IPS-15b (cell line): ENCODE data around the gene APBA1.

Experiments
- H3K27me3 ChIP-seq: one replicate; pipeline ENCODE4 v1.6.1; 2013; ENCODE audit warnings: low read length; ENCODE audit not compliant: control insufficient read depth, insufficient read depth
- H3K36me3 ChIP-seq: one replicate; pipeline ENCODE4 v1.6.1; 2013; ENCODE audit warnings: low read length; ENCODE audit not compliant: control insufficient read depth, insufficient read depth
- H3K4me1 ChIP-seq: one replicate; pipeline ENCODE4 v1.6.1; 2013; ENCODE audit warnings: mild to moderate bottlenecking, low read length; ENCODE audit not compliant: control insufficient read depth, insufficient read depth
- H3K4me3 ChIP-seq: one replicate; pipeline ENCODE4 v1.5.1; 2013; ENCODE audit warnings: low read depth, low read length
- H3K9ac ChIP-seq: one replicate; pipeline ENCODE4 v1.6.1; 2013; ENCODE audit warnings: low read depth, mild to moderate bottlenecking, low read length
- H3K9me3 ChIP-seq: one replicate; pipeline ENCODE4 v1.6.1; 2013; ENCODE audit warnings: mild to moderate bottlenecking, low read length; ENCODE audit not compliant: control insufficient read depth, insufficient read depth

APBA1 gene

DNA sequence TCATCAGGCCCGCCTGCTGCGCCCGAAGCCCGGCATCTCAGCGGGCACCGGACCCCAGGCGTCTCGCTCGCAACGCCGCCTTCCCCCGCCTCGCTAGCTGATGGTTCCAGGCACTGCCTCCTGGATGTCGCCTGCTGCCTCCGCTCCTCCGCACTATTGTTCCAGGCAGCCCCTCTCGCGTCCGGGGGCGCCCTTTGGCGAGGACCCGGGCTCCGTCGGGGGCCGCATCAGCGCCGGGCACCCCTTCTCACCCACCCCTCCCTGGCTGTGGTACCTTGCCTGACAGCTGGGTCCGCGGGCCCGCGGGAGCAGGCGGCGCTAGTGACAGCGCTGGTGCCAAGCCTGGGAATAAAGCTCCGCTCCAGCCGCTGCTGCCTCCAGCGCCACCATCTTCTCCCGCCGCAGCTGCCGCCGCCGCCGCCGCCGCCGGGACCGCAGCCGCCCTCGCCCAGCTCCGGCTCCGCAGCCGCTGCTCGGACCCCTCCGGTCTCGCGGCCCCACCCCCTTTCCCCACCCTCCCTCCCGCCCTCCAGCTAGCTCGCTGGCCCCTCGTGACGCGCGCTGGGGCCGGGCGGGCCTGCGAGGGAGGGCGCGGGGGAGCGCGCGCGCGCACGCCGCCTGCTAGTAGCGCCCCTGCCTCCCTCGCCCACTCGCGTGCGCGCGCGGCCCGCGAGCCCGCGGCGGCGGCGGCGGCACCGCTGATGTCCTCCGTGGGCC, at the start of gene APBA1:
Gene APBA1, minus strand, starts transcription at position 493 of the 717 bp plus-strand sequence.
- peaks cover 29% of the 10 kb centered on the region for H3K27me3 ChIP-seq
- H3K9ac ChIP-seq = peak within 1 kb of the TSS; percentile 38
- H3K4me1 ChIP-seq = peaks cover 7% of the 10 kb centered on the region
- peak within 1 kb of the TSS; percentile 64 for H3K4me3 ChIP-seq
- H3K9me3 ChIP-seq = no peaks in the 10 kb centered on the region
- H3K36me3 ChIP-seq = no peaks in the 10 kb centered on the region

DNA sequence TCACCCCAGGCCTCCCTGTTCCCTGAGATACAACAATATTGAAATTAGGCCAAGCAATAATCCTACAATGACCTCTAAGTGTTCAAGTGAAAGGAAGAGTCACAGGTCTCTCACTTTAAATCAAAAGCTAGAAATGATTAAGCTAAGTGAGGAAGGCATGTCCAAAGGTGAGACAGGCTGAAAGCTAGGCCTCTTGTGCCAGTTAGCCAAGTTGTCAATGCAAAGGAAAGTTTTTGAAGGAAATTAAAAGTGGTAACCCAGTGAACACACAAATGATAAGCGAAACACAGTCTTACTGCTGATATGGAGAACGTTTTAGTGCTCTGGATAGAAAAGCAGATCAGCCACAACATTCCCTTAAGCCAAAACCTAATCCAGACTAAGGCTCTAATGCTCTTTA, 47.8 kb upstream of the APBA1 start:
- H3K4me1 ChIP-seq = no peaks in the 10 kb centered on the region
- peaks cover 24% of the 10 kb centered on the region for H3K36me3 ChIP-seq
- H3K9ac ChIP-seq = no peak overlapping the region
- H3K4me3 ChIP-seq = no peak overlapping the region
- H3K27me3 ChIP-seq = no peaks in the 10 kb centered on the region
- no peaks in the 10 kb centered on the region for H3K9me3 ChIP-seq

GRCh38 chr9:69719367-69719766, 47.2 kb upstream of the APBA1 start:
- no peak overlapping the region for H3K4me3 ChIP-seq
- peaks cover 21% of the 10 kb centered on the region for H3K36me3 ChIP-seq
- H3K9me3 ChIP-seq = no peaks in the 10 kb centered on the region
- H3K27me3 ChIP-seq = no peaks in the 10 kb centered on the region
- H3K4me1 ChIP-seq = no peaks in the 10 kb centered on the region
- H3K9ac ChIP-seq = no peak overlapping the region

DNA sequence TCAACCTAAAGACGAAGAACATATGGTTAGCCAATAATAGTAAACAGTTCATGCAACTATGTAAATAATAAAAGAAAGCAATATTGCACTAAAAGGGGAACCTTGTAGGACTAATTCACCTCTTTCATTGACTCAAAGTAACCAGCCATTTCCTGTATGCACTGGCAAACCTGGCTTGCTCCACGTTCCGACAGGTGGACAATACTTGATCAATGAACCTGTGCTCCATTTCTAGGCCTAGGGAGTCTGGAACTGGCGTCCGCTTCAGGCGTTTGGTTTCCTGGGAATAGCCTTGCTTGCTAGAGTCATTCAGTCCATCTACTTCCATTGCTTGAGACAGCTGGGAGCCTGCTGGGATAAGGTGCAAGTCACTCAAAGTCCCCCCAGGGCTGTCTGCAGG, 46.0 kb upstream of the APBA1 start:
- H3K9me3 ChIP-seq = no peaks in the 10 kb centered on the region
- H3K4me3 ChIP-seq = no peak overlapping the region
- H3K9ac ChIP-seq = no peak overlapping the region
- H3K4me1 ChIP-seq = no peaks in the 10 kb centered on the region
- peaks cover 15% of the 10 kb centered on the region for H3K36me3 ChIP-seq
- H3K27me3 ChIP-seq = no peaks in the 10 kb centered on the region

DNA sequence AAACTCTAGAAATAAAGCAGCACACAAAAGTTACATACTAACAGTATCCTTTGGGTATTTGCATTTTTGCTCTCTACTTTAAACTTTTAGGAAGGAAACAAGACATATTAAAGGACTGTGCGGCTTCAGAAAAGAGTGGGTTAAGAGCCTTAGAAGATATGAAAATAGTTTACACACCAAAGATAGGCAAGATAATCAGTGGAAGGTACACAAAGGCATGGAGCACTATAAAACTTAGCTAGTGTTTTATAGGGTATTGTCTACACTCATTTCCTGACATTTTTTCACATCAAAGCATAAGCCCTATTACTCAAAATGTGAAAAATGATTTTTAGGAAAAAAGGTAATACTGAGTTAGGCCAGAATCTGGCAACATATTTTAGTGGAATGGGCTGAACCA, 43.7 kb upstream of the APBA1 start:
- Histone ChIP-seq H3K9me3 (no peaks in the 10 kb centered on the region), H3K9ac (no peak overlapping the region), H3K27me3 (no peaks in the 10 kb centered on the region), H3K4me1 (no peaks in the 10 kb centered on the region), H3K4me3 (no peak overlapping the region), H3K36me3 (peaks cover 11% of the 10 kb centered on the region)

DNA sequence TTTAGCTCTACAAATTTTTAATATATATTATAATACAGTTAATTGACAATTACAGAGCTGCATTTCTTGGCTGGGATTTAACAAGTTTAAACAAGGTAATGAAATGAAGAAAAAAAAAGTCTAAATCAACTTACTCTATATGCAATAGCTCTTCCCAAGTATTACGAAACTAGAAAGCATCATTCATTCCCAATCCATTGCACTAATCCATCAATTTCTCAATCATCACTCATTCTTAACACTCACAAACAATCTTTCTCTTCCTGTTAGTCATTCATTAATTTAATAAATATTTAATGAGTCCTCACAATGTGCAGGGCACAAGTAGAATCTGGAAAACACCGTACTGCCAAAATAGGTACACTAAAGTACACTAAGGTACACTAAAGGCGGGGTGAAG, 42.9 kb upstream of the APBA1 start:
- no peaks in the 10 kb centered on the region for H3K9me3 ChIP-seq
- H3K4me3 ChIP-seq = no peak overlapping the region
- H3K4me1 ChIP-seq = no peaks in the 10 kb centered on the region
- no peaks in the 10 kb centered on the region for H3K27me3 ChIP-seq
- H3K36me3 ChIP-seq = peaks cover 11% of the 10 kb centered on the region
- no peak overlapping the region for H3K9ac ChIP-seq

GRCh38 chr9:69697475-69697874, 25.3 kb upstream of the APBA1 start:
- Histone ChIP-seq H3K27me3 (no peaks in the 10 kb centered on the region), H3K4me3 (no peak overlapping the region), H3K4me1 (no peaks in the 10 kb centered on the region), H3K36me3 (no peaks in the 10 kb centered on the region), H3K9ac (no peak overlapping the region), H3K9me3 (no peaks in the 10 kb centered on the region)

DNA sequence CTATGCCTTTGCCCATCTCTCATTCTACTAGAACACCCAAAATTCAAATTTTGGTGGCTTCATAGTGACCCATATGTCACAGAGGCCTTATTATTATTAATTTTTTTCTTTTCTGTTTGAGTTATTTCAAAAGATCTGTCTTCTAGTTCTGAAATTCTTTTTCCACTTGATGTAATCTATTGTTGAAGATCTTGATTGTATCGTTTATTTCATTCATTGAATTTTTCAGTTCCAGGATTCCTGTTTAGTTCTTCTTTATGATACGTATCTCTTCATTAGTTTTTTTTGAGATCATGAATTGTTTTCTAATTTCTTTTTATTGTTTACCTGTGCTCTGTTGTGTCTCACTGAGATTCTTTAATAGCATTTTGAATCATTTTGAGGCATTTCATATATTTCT, 24.6 kb upstream of the APBA1 start:
- no peaks in the 10 kb centered on the region for H3K36me3 ChIP-seq
- H3K4me1 ChIP-seq = no peaks in the 10 kb centered on the region
- H3K4me3 ChIP-seq = no peak overlapping the region
- no peak overlapping the region for H3K9ac ChIP-seq
- H3K9me3 ChIP-seq = no peaks in the 10 kb centered on the region
- H3K27me3 ChIP-seq = no peaks in the 10 kb centered on the region

- H3K4me3 ChIP-seq = no peak overlapping the region
Observed at GRCh38 chr9:69689991-69690538, 17.9 kb upstream of the APBA1 start.

DNA sequence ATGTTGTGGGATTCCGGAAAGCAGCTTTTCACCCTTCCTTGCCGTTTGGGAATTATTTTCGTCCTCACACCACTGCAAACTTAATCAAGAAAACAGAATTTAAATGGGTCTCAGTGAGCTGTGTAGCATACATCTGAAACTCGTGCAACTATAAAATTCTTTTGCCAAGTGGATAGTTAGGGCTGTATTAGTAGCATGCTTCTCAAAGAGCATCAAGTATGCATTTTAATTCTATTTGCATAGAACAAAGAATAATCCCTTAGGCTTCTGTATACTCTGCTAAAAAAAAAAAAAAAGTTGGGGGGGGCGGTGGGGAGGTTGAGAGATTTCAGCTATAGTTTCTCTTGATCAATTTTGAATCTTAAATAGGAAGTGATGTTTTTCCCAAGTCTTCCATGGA, 11.8 kb upstream of the APBA1 start:
- H3K9ac ChIP-seq = no peak overlapping the region
- no peaks in the 10 kb centered on the region for H3K9me3 ChIP-seq
- H3K27me3 ChIP-seq = no peaks in the 10 kb centered on the region
- no peak overlapping the region for H3K4me3 ChIP-seq
- no peaks in the 10 kb centered on the region for H3K36me3 ChIP-seq
- H3K4me1 ChIP-seq = no peaks in the 10 kb centered on the region

More at GRCh38 chr9:69689991-69690538, 17.9 kb upstream of the APBA1 start:
- Histone ChIP-seq H3K4me1 (no peaks in the 10 kb centered on the region), H3K27me3 (no peaks in the 10 kb centered on the region), H3K9ac (no peak overlapping the region), H3K9me3 (no peaks in the 10 kb centered on the region), H3K36me3 (no peaks in the 10 kb centered on the region)

GRCh38 chr9:69678843-69679538, 6.8 kb upstream of the APBA1 start:
- no peaks in the 10 kb centered on the region for H3K27me3 ChIP-seq
- H3K4me3 ChIP-seq = no peak overlapping the region
- no peaks in the 10 kb centered on the region for H3K4me1 ChIP-seq
- H3K36me3 ChIP-seq = no peaks in the 10 kb centered on the region
- no peaks in the 10 kb centered on the region for H3K9me3 ChIP-seq
- H3K9ac ChIP-seq = no peak overlapping the region

- H3K9me3 ChIP-seq = no peaks in the 10 kb centered on the region
- no peaks in the 10 kb centered on the region for H3K36me3 ChIP-seq
- H3K27me3 ChIP-seq = no peaks in the 10 kb centered on the region
- H3K4me3 ChIP-seq = no peak overlapping the region
- no peaks in the 10 kb centered on the region for H3K4me1 ChIP-seq
- no peak overlapping the region for H3K9ac ChIP-seq
Observed at GRCh38 chr9:69677931-69678330, 5.8 kb upstream of the APBA1 start.
